Cardiac muscle cell (in vitro differentiated cells and primary cell): ENCODE data around the gene DTD1. TPM values are rescaled to one million over a fixed set of nuclear protein-coding genes. Genes with fewer than 3 reads are reported as not detected.

Experiments used
- DNase-seq, 2 donors: peaks; one replicate each; pipeline versions ENCODE4 v3.0.0 to v3.0.0-alpha.2; 2010 to 2017; ENCODE audit warnings: low read depth in 1 of 2, low spot score in 1 of 2
- H3K27ac ChIP-seq: fragments of 200-600 bp; sonication (generic); 2 replicates; pipeline ENCODE4 v1.5.1; 2016
- H3K27me3 ChIP-seq: fragments of 200-600 bp; sonication (generic); 2 replicates; pipeline ENCODE4 v1.6.0; 2016; ENCODE audit warnings: control low read depth
- H3K36me3 ChIP-seq: fragments of 200-600 bp; sonication (generic); 2 replicates; pipeline ENCODE4 v1.5.1; 2016; ENCODE audit warnings: control low read depth
- H3K4me1 ChIP-seq: fragments of 200-600 bp; sonication (generic); 2 replicates; pipeline ENCODE4 v1.8.1; 2017; ENCODE audit warnings: low read depth, mild to moderate bottlenecking, mixed run types
- H3K4me3 ChIP-seq: fragments of 200-600 bp; sonication (generic); 2 replicates; pipeline ENCODE4 v1.5.1; 2016; ENCODE audit warnings: mild to moderate bottlenecking
- H3K9me3 ChIP-seq: fragments of 200-600 bp; sonication (generic); 2 replicates; pipeline ENCODE4 v1.5.1; 2017; ENCODE audit warnings: low read depth, mild to moderate bottlenecking, control low read depth
- CTCF ChIP-seq: IDR thresholded peaks from 2 replicates; pipeline ENCODE4 v1.5.1; 2012; ENCODE audit warnings: low read depth, mild to moderate bottlenecking, low read length
- polyA plus RNA-seq: library from polyadenylated mRNA; unstranded; fragments of >200 nt; fragmentation: Nextera tagmentation; extraction: Ambion mirVana; gene quantifications from 2 replicates; pipeline ENCODE4 v1.2.1, GENCODE V29; 2016
- total RNA-seq: library from RNA; depleted of rRNA; stranded (reverse); fragments of >200 nt; gene quantifications from 2 replicates; pipeline ENCODE4 v1.2.3, GENCODE V29; 2016

Gene DTD1
- total and polyA plus RNA-seq, 2 experiments from 2014 or later, result 62.8 to 71.6 TPM

GRCh38 chr20:18802012-18802634 is 214.3 kb downstream of the DTD1 start:
- no peaks in the 10 kb centered on the region for H3K36me3 ChIP-seq
- no peak overlapping the region for H3K4me3 ChIP-seq
- H3K4me1 ChIP-seq, result no peaks in the 10 kb centered on the region
- H3K27ac ChIP-seq, result no peak overlapping the region
- H3K9me3 ChIP-seq, result no peaks in the 10 kb centered on the region
- no peak for DNase-seq
- H3K27me3 ChIP-seq, result peaks cover 5% of the 10 kb centered on the region
- no peak for TF ChIP-seq CTCF

- no peaks in the 10 kb centered on the region for H3K27me3 ChIP-seq
- TF ChIP-seq CTCF, result no peak
Measured at GRCh38 chr20:18805881-18806280, 218.0 kb downstream of the DTD1 start.

DNA sequence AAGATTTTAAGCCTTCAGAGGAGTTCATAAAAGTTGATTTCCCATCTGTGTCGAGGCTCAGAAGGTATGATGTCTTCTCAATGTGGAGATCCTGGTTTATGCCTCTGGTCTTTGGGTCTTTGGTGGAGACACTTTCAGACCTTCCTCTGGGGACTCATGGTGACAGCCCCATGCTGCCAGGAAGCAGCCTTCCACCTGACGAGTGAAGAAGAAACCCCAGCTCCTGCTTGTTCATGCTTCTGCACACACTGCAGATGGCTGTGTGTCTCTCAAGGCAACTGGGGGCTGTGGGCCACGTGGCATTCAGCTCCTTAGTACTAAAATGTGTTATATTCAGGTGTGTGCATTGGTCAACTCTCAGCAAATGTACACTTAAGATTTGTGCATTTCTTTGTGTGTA is 220.9 kb downstream of the DTD1 start:
- DNase-seq, result no peak
- no peak overlapping the region for H3K27ac ChIP-seq
- no peaks in the 10 kb centered on the region for H3K27me3 ChIP-seq
- no peak overlapping the region for H3K4me3 ChIP-seq
- no peaks in the 10 kb centered on the region for H3K4me1 ChIP-seq
- no peak for TF ChIP-seq CTCF
- no peaks in the 10 kb centered on the region for H3K9me3 ChIP-seq
- H3K36me3 ChIP-seq, result no peaks in the 10 kb centered on the region

More at GRCh38 chr20:18805881-18806280, 218.0 kb downstream of the DTD1 start:
- H3K27ac ChIP-seq, result no peak overlapping the region
- no peak for DNase-seq
- no peaks in the 10 kb centered on the region for H3K9me3 ChIP-seq
- H3K4me1 ChIP-seq, result no peaks in the 10 kb centered on the region
- no peak overlapping the region for H3K4me3 ChIP-seq
- H3K36me3 ChIP-seq, result no peaks in the 10 kb centered on the region

GRCh38 chr20:18811186-18811585 is 223.3 kb downstream of the DTD1 start:
- Histone ChIP-seq H3K4me1 (no peaks in the 10 kb centered on the region), H3K27ac (no peak overlapping the region), H3K27me3 (no peaks in the 10 kb centered on the region), H3K9me3 (no peaks in the 10 kb centered on the region), H3K4me3 (no peak overlapping the region), H3K36me3 (no peaks in the 10 kb centered on the region)
- no peak for DNase-seq
- TF ChIP-seq CTCF, result no peak

GRCh38 chr20:18811904-18812303 is 224.1 kb downstream of the DTD1 start:
- H3K36me3 ChIP-seq, result no peaks in the 10 kb centered on the region
- H3K4me3 ChIP-seq, result no peak overlapping the region
- no peaks in the 10 kb centered on the region for H3K4me1 ChIP-seq
- no peak for DNase-seq
- no peak for TF ChIP-seq CTCF
- no peaks in the 10 kb centered on the region for H3K9me3 ChIP-seq
- no peaks in the 10 kb centered on the region for H3K27me3 ChIP-seq
- no peak overlapping the region for H3K27ac ChIP-seq
